SK-N-SH (cell line): ENCODE measurements around the gene SMARCD1.
A peak's percentile ranks its signal among the peaks of the same experiment; 100 is the strongest.

Experiments
- CHD2 ChIP-seq: fragments of 150-350 bp; IDR thresholded peaks from 2 replicates; pipeline ENCODE4 v1.6.1; 2018; ENCODE audit warnings: low read length; ENCODE audit not compliant: partially characterized antibody
- EP300 ChIP-seq, 2 experiments: IDR thresholded peaks; 2 replicates each; pipeline versions ENCODE4 v1.4.0 to v1.6.1; 2012; ENCODE audit warnings: borderline replicate concordance in 1 of 2, low read depth in 1 of 2, low read length in 1 of 2
- EZH2phosphoT487 ChIP-seq: fragments of 200-600 bp; sonication (generic); IDR thresholded peaks from 2 replicates; pipeline ENCODE4 v1.6.1; 2017; ENCODE audit warnings: low read depth, mixed run types, mild to moderate bottlenecking, antibody characterized with exemption, moderate library complexity, borderline replicate concordance
- MXI1 ChIP-seq: IDR thresholded peaks from 2 replicates; pipeline ENCODE4 v1.6.1; 2012; ENCODE audit warnings: mild to moderate bottlenecking, low read depth, low read length, improper control_type of control experiment
- POLR2AphosphoS5 ChIP-seq: IDR thresholded peaks from 2 replicates; pipeline ENCODE4 v1.6.1; 2012; ENCODE audit warnings: low read depth, low read length
- RAD21 ChIP-seq: IDR thresholded peaks from 2 replicates; pipeline ENCODE4 v1.6.1; 2012; ENCODE audit warnings: mild to moderate bottlenecking, low read length
- RFX5 ChIP-seq: IDR thresholded peaks from 2 replicates; pipeline ENCODE4 v1.6.1; 2012; ENCODE audit warnings: mild to moderate bottlenecking, improper control_type of control experiment, low read length
- SIN3A ChIP-seq: IDR thresholded peaks from 2 replicates; pipeline ENCODE4 v1.6.1; 2012; ENCODE audit warnings: low read depth, mild to moderate bottlenecking, low read length, moderate library complexity, borderline replicate concordance
- TAF1 ChIP-seq: IDR thresholded peaks from 2 replicates; pipeline ENCODE4 v1.6.1; 2012; ENCODE audit warnings: low read depth, mild to moderate bottlenecking, low read length, moderate library complexity, borderline replicate concordance
- USF1 ChIP-seq: IDR thresholded peaks from 2 replicates; pipeline ENCODE4 v1.4.0; 2012; ENCODE audit warnings: low read depth, borderline replicate concordance
- USF2 ChIP-seq: fragments of 150-350 bp; IDR thresholded peaks from 2 replicates; pipeline ENCODE4 v1.6.1; 2017; ENCODE audit warnings: antibody characterized with exemption, low read length, low read depth, borderline replicate concordance
- TF ChIP-seq, protein P1 (sequence below): fragments of 200-600 bp; sonication (generic); IDR thresholded peaks from 2 replicates; pipeline ENCODE4 v1.6.1; 2017; ENCODE audit warnings: antibody characterized with exemption, mild to moderate bottlenecking, moderate library complexity

GRCh38 chr12:50057000-50057841, 27.9 kb upstream of the SMARCD1 start, which contains the start of gene ASIC1:
- TF ChIP-seq TAF1 = no peak
- TF ChIP-seq USF1 = no peak
- TF ChIP-seq RFX5 = no peak
- TF ChIP-seq, protein P1, sequence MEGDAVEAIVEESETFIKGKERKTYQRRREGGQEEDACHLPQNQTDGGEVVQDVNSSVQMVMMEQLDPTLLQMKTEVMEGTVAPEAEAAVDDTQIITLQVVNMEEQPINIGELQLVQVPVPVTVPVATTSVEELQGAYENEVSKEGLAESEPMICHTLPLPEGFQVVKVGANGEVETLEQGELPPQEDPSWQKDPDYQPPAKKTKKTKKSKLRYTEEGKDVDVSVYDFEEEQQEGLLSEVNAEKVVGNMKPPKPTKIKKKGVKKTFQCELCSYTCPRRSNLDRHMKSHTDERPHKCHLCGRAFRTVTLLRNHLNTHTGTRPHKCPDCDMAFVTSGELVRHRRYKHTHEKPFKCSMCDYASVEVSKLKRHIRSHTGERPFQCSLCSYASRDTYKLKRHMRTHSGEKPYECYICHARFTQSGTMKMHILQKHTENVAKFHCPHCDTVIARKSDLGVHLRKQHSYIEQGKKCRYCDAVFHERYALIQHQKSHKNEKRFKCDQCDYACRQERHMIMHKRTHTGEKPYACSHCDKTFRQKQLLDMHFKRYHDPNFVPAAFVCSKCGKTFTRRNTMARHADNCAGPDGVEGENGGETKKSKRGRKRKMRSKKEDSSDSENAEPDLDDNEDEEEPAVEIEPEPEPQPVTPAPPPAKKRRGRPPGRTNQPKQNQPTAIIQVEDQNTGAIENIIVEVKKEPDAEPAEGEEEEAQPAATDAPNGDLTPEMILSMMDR = no peak
- TF ChIP-seq EP300 (IDR thresholded peaks at IDR 0.05; ENCODE audit: borderline replicate concordance in 1 of 2, low read depth in 1 of 2, low read length in 1 of 2) = no peak
- peak; percentile 34 for TF ChIP-seq CHD2
- TF ChIP-seq SIN3A = no peak; the same call in 1 of the 2 replicates
- TF ChIP-seq MXI1 = peak; percentile 61; the same call in 1 of the 2 replicates
- no peak for TF ChIP-seq EZH2phosphoT487
- no peak for TF ChIP-seq USF2
- no peak for TF ChIP-seq RAD21
- no peak for TF ChIP-seq POLR2AphosphoS5
